Measurements from ENCODE around the gene ATN1. TPM values are rescaled to one million over a fixed set of nuclear protein-coding genes. Genes with fewer than 3 reads are reported as not detected.

Gene ATN1
- total and polyA plus RNA-seq, 2 of the 8 experiments (the other 6 are each of a cell fraction or from before 2014, with no cell fraction given): 20.6 to 73.4 TPM

DNA sequence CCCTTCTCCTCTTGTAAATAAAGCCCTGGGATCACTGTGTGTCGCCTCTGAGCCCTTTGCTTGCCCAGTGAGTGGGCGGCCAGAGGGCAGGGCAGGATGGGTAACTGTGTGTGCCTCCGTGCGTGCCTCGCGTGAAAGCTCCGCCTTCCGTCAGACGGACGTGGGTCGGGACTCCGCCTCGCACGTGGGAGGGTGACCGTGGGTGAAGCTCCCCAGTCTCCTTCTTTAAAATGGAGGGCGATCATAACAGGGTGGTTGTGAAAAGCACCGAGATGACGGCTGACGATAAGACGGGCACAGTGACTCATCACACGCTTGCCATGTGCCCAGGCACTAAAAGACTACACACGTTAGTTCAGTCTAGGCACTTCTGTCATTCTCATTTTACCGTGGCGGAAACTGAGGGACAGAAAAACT is 33.5 kb downstream of the ATN1 start:
- no peak overlapping the region for H3K23ac ChIP-seq (ENCODE audit: insufficient read length)
- peak overlapping the region in 1 of 4 experiments; percentile 29; a peak in 1 of 7 replicates for H3K9ac ChIP-seq (replicated peaks in 1 of 4; ENCODE audit: extremely low read depth in 1 of 4, low read depth in 3 of 4, low read length in 3 of 4)
- H2BK120ac ChIP-seq (replicated peaks; ENCODE audit: low read depth, low read length): peak overlapping the region; percentile 84
- peaks cover 2 to 16% (median 8%) of the 10 kb centered on the region in 4 experiments; a peak in 7 of 8 replicates for H3K36me3 ChIP-seq (ENCODE audit: control insufficient read depth in 2 of 4, insufficient read depth in 4 of 4, low read length in 3 of 4)
- H2AK5ac ChIP-seq (ENCODE audit: low read depth, low read length): peak overlapping the region; percentile 76; the same call in 1 of the 2 replicates
- peak overlapping the region; percentile 66 to 93 for H3K4me2 ChIP-seq (ENCODE audit: insufficient read depth in 1 of 2, low read depth in 2 of 2, low read length in 2 of 2)
- FAIRE-seq (no peak), DNase-seq (ENCODE audit: low read depth in 1 of 2, low spot score in 2 of 2) (no peak)
- H3K56ac ChIP-seq (replicated peaks; ENCODE audit: insufficient read length, low read depth, low read length): peak overlapping the region; percentile 79
- H3K79me2 ChIP-seq (ENCODE audit: control insufficient read depth in 1 of 2, insufficient read depth in 2 of 2, low read length in 2 of 2): peaks cover 0 to 14% of the 10 kb centered on the region in 2 experiments; a peak in 2 of 4 replicates
- WGBS, 2 experiments (ENCODE audit: extremely low coverage in 1 of 2, insufficient coverage in 1 of 2, insufficient read length in 1 of 2, insufficient replicate concordance in 2 of 2, low coverage in 1 of 2, low lambda C conversion rate in 2 of 2, missing lambda C conversion rate in 1 of 2): 55% methylated on average over 24 of the region's 24 CpGs; no CpG with 5 or more reads in 1 of the 2 experiments
- H4K91ac ChIP-seq (replicated peaks; ENCODE audit: insufficient read length, low read length): peak overlapping the region; percentile 97
- H4K20me1 ChIP-seq (replicated peaks in 1 of 2; ENCODE audit: control insufficient read depth in 1 of 2, insufficient read depth in 2 of 2, low read length in 2 of 2): no peaks in the 10 kb centered on the region
- no peaks in the 10 kb centered on the region for H3K27me3 ChIP-seq (replicated peaks in 1 of 4; ENCODE audit: control insufficient read depth in 3 of 4, extremely low read depth in 1 of 4, insufficient read depth in 3 of 4, low read length in 3 of 4)
- ChIA-PET POLR2A (ENCODE audit: partially characterized antibody) (interaction anchor here (0.7 to 44.0 kb wide), 13 partner anchors 8 to 147 kb away, joined by 3 to 1596 read pairs (median 4); partner anchors contain the start of genes ATN1, C12orf57, C1RL and EMG1), CTCF (ENCODE audit: partially characterized antibody) (interaction anchor here (0.8 to 12.2 kb wide), 26 partner anchors 8 to 184 kb away, joined by 3 to 277 read pairs (median 6); partner anchors contain the start of genes C12orf57, LPCAT3, PHB2 and PTPN6)
- H3K4me1 ChIP-seq (replicated peaks in 1 of 4; ENCODE audit: control insufficient read depth in 3 of 4, insufficient read depth in 4 of 4, low read length in 3 of 4): peaks cover 12 to 37% (median 30%) of the 10 kb centered on the region in 4 experiments
- H2BK20ac ChIP-seq (ENCODE audit: low read length): peak overlapping the region; percentile 67
- H2AFZ ChIP-seq (ENCODE audit: low read length): no peak overlapping the region
- H4K5ac ChIP-seq (ENCODE audit: insufficient read length, low read depth, low read length): peak overlapping the region; percentile 35
- H2BK15ac ChIP-seq (ENCODE audit: low read length): peak overlapping the region; percentile 93; the same call in 1 of the 2 replicates
- H3K14ac ChIP-seq (ENCODE audit: insufficient read length): no peak overlapping the region
- peak overlapping the region; percentile 85; the same call in 1 of the 2 replicates for H2BK5ac ChIP-seq (ENCODE audit: low read depth, low read length)
- peak overlapping the region; percentile 66; the same call in 1 of the 2 replicates for H4K8ac ChIP-seq (ENCODE audit: extremely low read depth, insufficient read depth, low read length)
- peak; percentile 64; the same call in 1 of the 2 replicates for TF ChIP-seq EGR1 (IDR thresholded peaks at IDR 0.05; ENCODE audit: borderline replicate concordance, low read depth, low read length)
- no peak for TF ChIP-seq SIRT6 (IDR thresholded peaks at IDR 0.05; ENCODE audit: low read length)
- TF ChIP-seq HDAC6 (IDR thresholded peaks at IDR 0.05; ENCODE audit: low read depth, low read length): no peak
- TF ChIP-seq MAX (IDR thresholded peaks at IDR 0.05): peak; percentile 35; the same call in 1 of the 2 replicates
- TF ChIP-seq SIN3A (conservative IDR thresholded peaks at IDR 0.05 in 1 of 2, IDR thresholded peaks at IDR 0.05 in 1 of 2; ENCODE audit: low read depth in 1 of 2, low read length in 2 of 2): no peak
- no peak for TF ChIP-seq JUND (IDR thresholded peaks at IDR 0.05; ENCODE audit: low read length)
- TF ChIP-seq POLR2AphosphoS5 (IDR thresholded peaks at IDR 0.05; ENCODE audit: low read depth, low read length): no peak
- peak overlapping the region; percentile 51; the same call in 1 of the 2 replicates for H3K27ac ChIP-seq (ENCODE audit: low read depth, low read length)
- peaks cover 16% of the 10 kb centered on the region; the same call in 1 of the 2 replicates for H3K23me2 ChIP-seq (ENCODE audit: low read depth, low read length)
- peak overlapping the region; percentile 94 for H2BK12ac ChIP-seq (ENCODE audit: low read depth, low read length)
- peak overlapping the region; percentile 63; the same call in 1 of the 2 replicates for H3K18ac ChIP-seq (ENCODE audit: extremely low read depth, low read length)
- H3K9me3 ChIP-seq (ENCODE audit: insufficient read depth in 2 of 2, low read depth in 1 of 2, low read length in 1 of 2): no peaks in the 10 kb centered on the region
- peak overlapping the region in 2 of 4 experiments; percentile 68 to 79; a peak in 4 of 8 replicates for H3K4me3 ChIP-seq (ENCODE audit: extremely low read depth in 1 of 4, insufficient read depth in 2 of 4, low read depth in 3 of 4, low read length in 4 of 4)
- no peaks in the 10 kb centered on the region for H3K79me1 ChIP-seq (ENCODE audit: low read depth, low read length)
- H3K4ac ChIP-seq (replicated peaks; ENCODE audit: insufficient read length, low read depth, low read length): peak overlapping the region; percentile 94

All from H1 (cell line).